GM12864 (cell line): ENCODE data around the gene CDK11A.
A peak's percentile ranks its signal among the peaks of the same experiment; 100 is the strongest.

Source experiments
- DNase-seq: peaks from one replicate; pipeline ENCODE4 v3.0.0-alpha.2; 2011; ENCODE audit warnings: low read depth
- H3K4me3 ChIP-seq: 2 replicates; pipeline ENCODE4 v1.5.1; 2011; ENCODE audit warnings: mild to moderate bottlenecking, low read depth, low read length, control low read depth
- TF ChIP-seq, protein P1 (sequence below): IDR thresholded peaks from 2 replicates; pipeline ENCODE4 v1.5.1; 2011; ENCODE audit warnings: low read depth, mild to moderate bottlenecking, moderate library complexity, low read length, control low read depth, inconsistent platforms; ENCODE audit errors: missing control alignments

CDK11A gene

DNA sequence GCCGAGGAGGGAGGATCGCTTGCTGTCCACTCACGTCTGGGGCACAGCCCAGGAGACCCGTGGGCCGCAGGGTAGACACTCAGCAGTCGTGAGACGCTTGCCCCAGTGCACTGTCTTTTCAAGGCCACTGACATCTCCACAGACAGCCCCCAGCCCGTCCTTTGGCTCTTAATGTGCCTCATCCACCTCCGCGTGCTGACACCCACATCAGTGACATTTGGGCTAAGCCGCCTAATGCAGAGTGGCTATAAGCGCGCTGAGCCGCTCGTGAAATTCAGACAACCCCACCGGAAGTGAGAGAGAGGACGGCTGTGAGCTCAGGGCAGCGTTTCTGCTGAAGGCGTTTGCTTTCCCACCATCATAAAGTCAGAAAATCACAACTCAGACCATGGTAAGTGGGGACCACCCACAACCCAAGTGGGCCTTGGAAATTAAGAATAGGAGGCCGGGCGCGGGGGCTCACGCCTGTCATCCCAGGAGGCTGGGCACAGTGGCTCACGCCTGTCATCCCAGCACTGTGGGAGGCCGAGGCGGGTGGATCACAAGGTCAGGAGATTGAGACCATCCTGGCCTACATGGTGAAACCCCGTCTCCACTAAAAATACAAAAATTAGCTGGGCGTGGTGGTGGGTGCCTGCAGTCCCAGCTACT, 40.0 kb downstream of the CDK11A start:
- TF ChIP-seq, protein P1, sequence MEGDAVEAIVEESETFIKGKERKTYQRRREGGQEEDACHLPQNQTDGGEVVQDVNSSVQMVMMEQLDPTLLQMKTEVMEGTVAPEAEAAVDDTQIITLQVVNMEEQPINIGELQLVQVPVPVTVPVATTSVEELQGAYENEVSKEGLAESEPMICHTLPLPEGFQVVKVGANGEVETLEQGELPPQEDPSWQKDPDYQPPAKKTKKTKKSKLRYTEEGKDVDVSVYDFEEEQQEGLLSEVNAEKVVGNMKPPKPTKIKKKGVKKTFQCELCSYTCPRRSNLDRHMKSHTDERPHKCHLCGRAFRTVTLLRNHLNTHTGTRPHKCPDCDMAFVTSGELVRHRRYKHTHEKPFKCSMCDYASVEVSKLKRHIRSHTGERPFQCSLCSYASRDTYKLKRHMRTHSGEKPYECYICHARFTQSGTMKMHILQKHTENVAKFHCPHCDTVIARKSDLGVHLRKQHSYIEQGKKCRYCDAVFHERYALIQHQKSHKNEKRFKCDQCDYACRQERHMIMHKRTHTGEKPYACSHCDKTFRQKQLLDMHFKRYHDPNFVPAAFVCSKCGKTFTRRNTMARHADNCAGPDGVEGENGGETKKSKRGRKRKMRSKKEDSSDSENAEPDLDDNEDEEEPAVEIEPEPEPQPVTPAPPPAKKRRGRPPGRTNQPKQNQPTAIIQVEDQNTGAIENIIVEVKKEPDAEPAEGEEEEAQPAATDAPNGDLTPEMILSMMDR, result no peak
- no peak overlapping the region for H3K4me3 ChIP-seq
- no peak for DNase-seq

DNA sequence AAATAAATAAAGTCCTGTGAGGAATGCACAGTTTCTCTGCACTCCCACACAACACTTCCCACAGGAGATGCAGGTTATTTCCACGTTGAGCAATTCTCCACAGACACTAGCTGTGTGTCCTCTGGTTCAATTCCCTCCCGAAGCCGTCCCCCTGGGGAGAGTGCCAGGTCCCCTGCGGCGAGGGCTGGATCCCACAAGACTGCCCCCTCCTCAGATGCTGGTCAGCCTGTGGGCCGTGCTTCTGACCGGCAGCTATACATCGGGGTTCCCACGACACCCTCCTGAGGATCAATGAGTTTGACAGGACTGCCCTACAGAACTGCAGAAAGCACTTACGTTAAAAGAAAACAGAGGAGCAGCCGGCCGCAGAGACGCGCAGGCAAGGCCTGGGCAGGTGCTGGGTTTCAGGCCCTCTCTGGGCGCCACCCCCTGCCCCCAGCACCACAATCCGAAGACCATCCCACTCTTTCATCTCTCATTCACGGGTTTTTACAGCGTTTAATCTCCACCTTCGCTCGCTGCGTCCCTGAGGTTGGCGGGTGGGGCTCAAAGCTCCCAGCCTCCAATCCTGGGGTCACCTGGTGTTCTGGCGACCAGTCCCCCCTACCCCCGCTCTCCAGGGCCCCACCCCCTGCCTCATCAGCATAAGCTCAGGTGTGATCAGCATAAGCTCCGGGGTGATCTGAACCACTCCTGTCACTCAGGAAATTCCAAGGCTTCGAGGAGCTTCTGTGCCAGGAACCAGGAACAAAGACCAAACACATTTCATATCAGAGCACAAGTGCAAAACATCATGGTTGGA, 40.9 kb downstream of the CDK11A start:
- no peak overlapping the region for H3K4me3 ChIP-seq
- TF ChIP-seq, protein P1, result no peak
- DNase-seq, result no peak

DNA sequence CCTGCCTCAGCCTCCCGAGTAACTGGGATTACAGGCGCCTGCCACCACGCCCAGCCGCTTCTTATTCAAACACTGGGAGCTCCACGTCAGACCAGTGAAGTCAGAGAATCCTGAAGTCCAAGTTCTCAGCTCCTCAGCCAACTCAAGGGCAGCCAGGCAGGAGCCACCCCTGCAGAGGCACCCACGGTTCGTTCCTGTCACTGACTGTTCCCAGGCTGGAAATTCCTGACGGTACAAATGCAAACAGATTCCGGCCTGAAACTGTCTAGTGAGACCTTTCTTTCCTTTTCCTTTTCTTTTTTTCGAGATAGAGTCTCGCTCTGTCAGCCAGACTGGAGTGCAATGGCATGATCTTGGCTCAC, 43.3 kb downstream of the CDK11A start:
- H3K4me3 ChIP-seq, result no peak overlapping the region
- TF ChIP-seq, protein P1, result no peak
- DNase-seq, result no peak

DNA sequence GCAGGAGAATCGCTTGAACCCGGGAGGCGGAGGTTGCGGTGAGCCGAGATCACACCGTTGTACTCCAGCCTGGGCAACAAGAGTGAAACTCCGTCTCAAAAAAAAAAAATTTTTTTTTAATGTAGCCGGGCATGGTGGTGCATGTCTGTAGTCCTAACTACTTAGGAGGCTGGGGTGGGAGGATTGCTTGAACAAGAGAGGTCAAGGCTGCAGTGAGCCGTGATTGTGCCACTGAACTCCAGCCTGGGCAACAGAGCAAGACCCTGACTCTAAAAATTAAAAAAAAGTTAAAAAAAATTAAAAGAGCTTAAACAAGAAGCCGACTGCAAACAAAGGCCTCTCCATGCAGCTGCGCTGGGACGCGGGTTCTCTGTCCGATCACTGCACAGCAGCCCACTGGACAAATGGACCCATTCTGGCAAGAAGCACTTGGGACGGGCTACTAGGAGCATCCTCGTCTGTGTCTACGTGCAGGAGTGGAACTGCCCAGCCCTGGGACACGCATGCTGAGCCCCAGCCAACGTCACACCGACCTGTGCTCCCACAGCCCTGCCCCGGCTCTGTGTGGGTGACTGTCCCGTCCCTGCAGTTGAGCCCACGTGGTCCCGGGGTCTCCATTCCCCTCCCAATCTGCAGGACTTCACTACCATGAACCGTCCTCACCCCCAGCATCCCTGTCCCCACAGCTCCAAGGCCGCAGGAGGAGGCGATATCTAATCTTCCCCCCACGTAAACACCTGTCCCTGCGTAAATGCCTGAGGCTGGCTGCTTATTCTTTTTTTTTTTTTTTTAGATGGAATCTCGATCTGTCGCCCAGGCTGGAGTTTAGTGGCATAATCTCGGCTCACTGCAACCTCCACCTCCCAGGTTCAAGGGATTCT, 43.9 kb downstream of the CDK11A start:
- H3K4me3 ChIP-seq, result no peak overlapping the region
- TF ChIP-seq, protein P1, result no peak
- no peak for DNase-seq

DNA sequence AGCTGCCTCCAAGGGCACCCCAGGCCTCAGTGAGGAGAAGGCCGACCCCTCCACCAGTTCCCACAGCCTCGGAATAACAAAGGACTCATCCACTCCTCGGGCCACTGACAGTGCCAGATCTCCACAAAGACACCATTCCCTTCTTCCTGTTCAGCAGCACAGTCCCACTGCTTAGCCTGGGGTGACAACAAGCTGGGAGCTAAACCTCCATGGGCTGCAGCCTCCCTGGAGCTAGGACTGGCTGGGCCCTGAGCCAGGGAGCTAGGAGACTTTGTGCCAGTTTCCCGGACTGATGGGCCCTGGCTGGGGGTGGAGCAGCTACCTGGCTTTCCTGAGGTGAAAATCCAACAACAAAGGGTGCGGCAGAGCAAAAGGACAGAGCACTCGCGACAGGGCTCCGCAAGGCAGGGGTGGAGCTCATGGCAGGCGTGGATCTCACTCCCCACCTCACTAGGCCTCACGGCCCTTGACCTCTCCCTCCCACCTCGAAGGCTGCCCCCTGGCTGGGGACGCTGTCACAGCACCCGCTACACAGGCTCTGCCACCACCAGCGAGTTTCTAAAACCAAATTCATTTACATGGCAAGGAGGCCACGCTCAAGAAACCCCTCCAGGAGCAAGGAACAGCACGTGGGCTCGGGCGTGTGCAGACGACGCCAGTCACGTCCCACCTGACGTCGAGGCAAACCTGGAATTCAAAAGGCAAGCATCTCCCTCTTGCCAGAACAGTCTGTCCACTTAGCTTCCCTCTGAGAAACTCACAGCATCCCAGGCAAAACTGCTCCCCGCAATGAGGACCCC, 45.4 kb downstream of the CDK11A start:
- peak; percentile 40 for DNase-seq
- H3K4me3 ChIP-seq, result no peak overlapping the region; the same call in 1 of the 2 replicates
- TF ChIP-seq, protein P1, result peak; percentile 78
